CD4-positive, alpha-beta memory T cell (primary cell): Measurements from ENCODE around the gene EARS2. TPM values are rescaled to one million over a fixed set of nuclear protein-coding genes. Genes with fewer than 3 reads are reported as not detected.
"Not testable (repeated sequence)": the region's sequence is repeated elsewhere in the genome, so short reads cannot be mapped to it uniquely, and the experiment has no call there.

Experiments used
- CTCF ChIA-PET: fragments of 350-600 bp; sonication (Branson Sonifier 250); formaldehyde crosslinking; loops from one replicate; lab custom pipeline; 2021; ENCODE audit warnings: inconsistent platforms; ENCODE audit not compliant: partially characterized antibody; lab: Charles Lee
- POLR2A ChIA-PET: fragments of 350-600 bp; sonication (Branson Sonifier 250); formaldehyde crosslinking; loops from one replicate; lab custom pipeline; 2021; ENCODE audit not compliant: partially characterized antibody; lab: Charles Lee
- DNase-seq, 5 donors: peaks; one replicate each; pipeline versions ENCODE4 v3.0.0 to v3.0.0-alpha.2; 2020 to 2022; ENCODE audit warnings: mixed read lengths in 1 of 5
- H3K27ac ChIP-seq: one replicate; pipeline ENCODE4 v1.7.0; 2013; ENCODE audit warnings: low read depth, low read length
- H3K27me3 ChIP-seq: 2 replicates; pipeline ENCODE4 v1.7.0; 2013; ENCODE audit warnings: mild to moderate bottlenecking, low read length, moderate library complexity; ENCODE audit not compliant: insufficient read depth
- H3K36me3 ChIP-seq: 2 replicates; pipeline ENCODE4 v1.7.0; 2013; ENCODE audit warnings: mild to moderate bottlenecking, low read length, moderate library complexity; ENCODE audit not compliant: insufficient read depth
- H3K4me1 ChIP-seq: 2 replicates; pipeline ENCODE4 v1.7.0; 2013; ENCODE audit warnings: mild to moderate bottlenecking, low read length, moderate library complexity; ENCODE audit not compliant: insufficient read depth
- H3K4me3 ChIP-seq, 2 donors: one replicate each; pipeline ENCODE4 v1.7.0; 2013; ENCODE audit warnings: low read length in 2 of 2, mild to moderate bottlenecking in 1 of 2
- H3K9me3 ChIP-seq, 2 donors: one replicate each; pipeline ENCODE4 v1.7.0; 2013; ENCODE audit warnings: low read length in 2 of 2, control low read depth in 1 of 2; ENCODE audit not compliant: control insufficient read depth in 1 of 2
- H3K27ac Mint-ChIP-seq, 7 donors: one replicate each; pipeline ENCODE4 v1.8.0; 2020 to 2021; ENCODE audit warnings: mixed read lengths in 7 of 7, mild to moderate bottlenecking in 6 of 7, inconsistent platforms in 3 of 7, moderate library complexity in 3 of 7
- H3K27me3 Mint-ChIP-seq, 2 donors: one replicate each; pipeline ENCODE4 v1.8.0; 2020 to 2021; ENCODE audit warnings: mixed read lengths in 2 of 2
- H3K36me3 Mint-ChIP-seq, 2 donors: one replicate each; pipeline ENCODE4 v1.8.0; 2020 to 2021; ENCODE audit warnings: mixed read lengths in 2 of 2, inconsistent platforms in 1 of 2, mild to moderate bottlenecking in 1 of 2
- H3K4me1 Mint-ChIP-seq, 4 donors: one replicate each; pipeline ENCODE4 v1.8.0; 2020 to 2021; ENCODE audit warnings: mixed read lengths in 4 of 4, mild to moderate bottlenecking in 1 of 4
- H3K4me3 Mint-ChIP-seq, 8 donors: one replicate each; pipeline ENCODE4 v1.8.0; 2020 to 2021; ENCODE audit warnings: mixed read lengths in 8 of 8, mild to moderate bottlenecking in 7 of 8, moderate library complexity in 6 of 8, inconsistent platforms in 3 of 8
- H3K9me3 Mint-ChIP-seq, 8 donors: one replicate each; pipeline ENCODE4 v1.8.0; 2020 to 2021; ENCODE audit warnings: mixed read lengths in 8 of 8, mild to moderate bottlenecking in 5 of 8, inconsistent platforms in 3 of 8, moderate library complexity in 1 of 8
- intact Hi-C: fragments of 100-400 bp; cut with micrococcal nuclease; formaldehyde crosslinking; loops from one replicate; pipeline ENCODE4 v1.15.1; 2023
- polyA plus RNA-seq, 2 donors: library from polyadenylated mRNA; unstranded; fragments of 300-500 nt; fragmentation: Illumina TruSeq; gene quantifications; one replicate each; pipeline ENCODE4 v1.2.3, GENCODE V29; 2021
- total RNA-seq, 2 experiments: library from RNA; stranded (reverse); gene quantifications; one replicate each; pipeline ENCODE4 v1.2.3, GENCODE V29; 2021

Gene EARS2
- total and polyA plus RNA-seq, 4 experiments from 2014 or later, result 11.4 to 16.0 (median 14.6) TPM

GRCh38 chr16:23557779-23558702 is 891 bp upstream of the EARS2 start:
- Mint-ChIP-seq H3K9me3 (no peaks in the 10 kb centered on the region), H3K4me1 (peaks cover 19 to 42% (median 31%) of the 10 kb centered on the region in 4 donors), H3K27me3 (no peaks in the 10 kb centered on the region), H3K4me3 (peak overlapping the region; percentile 90 to 96 (median 94)), H3K27ac (peak overlapping the region; percentile 81 to 98 (median 97)), H3K36me3 (peaks cover 4 to 49% of the 10 kb centered on the region in 2 donors)
- peak in 2 of 5 donors; percentile 2 to 14 for DNase-seq
- ChIA-PET POLR2A (interaction anchor here (0.9 to 2.2 kb wide), 7 partner anchors 11 to 1366 kb away, joined by 3 to 19 read pairs (median 4); partner anchors contain the start of genes COG7, DCTN5, GGA2 and PALB2), CTCF (interaction anchor here (0.5 to 2.0 kb wide), 8 partner anchors 8 to 124 kb away, joined by 3 to 8 read pairs (median 6); partner anchors contain the start of genes GGA2 and NDUFAB1)
- Histone ChIP-seq H3K4me1 (peaks cover 36% of the 10 kb centered on the region), H3K36me3 (peaks cover 38% of the 10 kb centered on the region), H3K4me3 (peak overlapping the region; percentile 49 to 95), H3K9me3 (no peaks in the 10 kb centered on the region), H3K27me3 (no peaks in the 10 kb centered on the region), H3K27ac (peak overlapping the region; percentile 86)
- intact Hi-C loops, result loop anchor here (1.0 to 2.0 kb wide), 5 partner anchors 38 to 409 kb away; partner anchors contain the start of genes COG7, DCTN5, GGA2 and NDUFAB1

- intact Hi-C loops, result no loop called here
- Mint-ChIP-seq H3K4me1 (peaks cover 12 to 34% (median 24%) of the 10 kb centered on the region in 4 donors), H3K27ac (peak overlapping the region in 1 of 7 donors; percentile 46), H3K36me3 (peaks cover 13 to 33% of the 10 kb centered on the region in 2 donors), H3K9me3 (no peaks in the 10 kb centered on the region), H3K4me3 (no peak overlapping the region), H3K27me3 (no peaks in the 10 kb centered on the region)
- Histone ChIP-seq H3K4me3 (no peak overlapping the region), H3K36me3 (peaks cover 25% of the 10 kb centered on the region), H3K9me3 (no peaks in the 10 kb centered on the region), H3K27me3 (no peaks in the 10 kb centered on the region), H3K4me1 (peaks cover 30% of the 10 kb centered on the region), H3K27ac (no peak overlapping the region)
- ChIA-PET CTCF (no interaction called here), POLR2A (interaction anchor here (1.4 kb wide), 1 partner anchor 9 kb away, joined by 6 read pairs; no protein-coding TSS in a partner anchor)
- no peak for DNase-seq
Measured at GRCh38 chr16:23554536-23554935, 2.6 kb downstream of the EARS2 start.

- no peaks in the 10 kb centered on the region for H3K27me3 ChIP-seq
- no peak overlapping the region for H3K27ac ChIP-seq
- Mint-ChIP-seq H3K27me3 (no peaks in the 10 kb centered on the region), H3K4me1 (peaks cover 8 to 16% (median 13%) of the 10 kb centered on the region in 4 donors), H3K9me3 (no peaks in the 10 kb centered on the region), H3K36me3 (peaks cover 20 to 36% of the 10 kb centered on the region in 2 donors), H3K4me3 (no peak overlapping the region), H3K27ac (peak overlapping the region in 2 of 7 donors; percentile 25 to 37)
- intact Hi-C loops, result no loop called here
- H3K4me3 ChIP-seq, result no peak overlapping the region
- CTCF ChIA-PET, result no interaction called here
- H3K4me1 ChIP-seq, result peaks cover 17% of the 10 kb centered on the region
- H3K9me3 ChIP-seq, result no peaks in the 10 kb centered on the region
- H3K36me3 ChIP-seq, result peaks cover 33% of the 10 kb centered on the region
- POLR2A ChIA-PET, result interaction anchor here (0.9 kb wide), 1 partner anchor 1707 kb away, joined by 3 read pairs; no protein-coding TSS in a partner anchor
- no peak for DNase-seq
Measured at GRCh38 chr16:23552161-23552560, 5.0 kb downstream of the EARS2 start.

GRCh38 chr16:23549938-23550337 is 7.2 kb downstream of the EARS2 start:
- Histone ChIP-seq H3K4me3 (no peak overlapping the region), H3K36me3 (peaks cover 46% of the 10 kb centered on the region), H3K9me3 (no peaks in the 10 kb centered on the region), H3K27ac (no peak overlapping the region), H3K27me3 (no peaks in the 10 kb centered on the region), H3K4me1 (no peaks in the 10 kb centered on the region)
- no peak overlapping the region for H3K27ac Mint-ChIP-seq
- H3K36me3 Mint-ChIP-seq, result peaks cover 24 to 45% of the 10 kb centered on the region in 2 donors
- intact Hi-C loops, result no loop called here
- no peaks in the 10 kb centered on the region for H3K9me3 Mint-ChIP-seq
- CTCF ChIA-PET, result interaction anchor here (0.8 to 1.6 kb wide), 2 partner anchors 9 to 51 kb away, joined by 4 read pairs; no protein-coding TSS in a partner anchor
- POLR2A ChIA-PET, result no interaction called here
- no peak overlapping the region for H3K4me3 Mint-ChIP-seq
- H3K27me3 Mint-ChIP-seq, result no peaks in the 10 kb centered on the region
- H3K4me1 Mint-ChIP-seq, result peaks cover 0 to 5% (median 2%) of the 10 kb centered on the region in 4 donors
- no peak for DNase-seq

GRCh38 chr16:23544436-23544835 is 12.7 kb downstream of the EARS2 start:
- Mint-ChIP-seq H3K9me3 (no peaks in the 10 kb centered on the region), H3K27me3 (no peaks in the 10 kb centered on the region), H3K4me1 (peaks cover 0 to 4% (median 0%) of the 10 kb centered on the region in 4 donors), H3K36me3 (peaks cover 11 to 54% of the 10 kb centered on the region in 2 donors), H3K27ac (no peak overlapping the region), H3K4me3 (no peak overlapping the region)
- Histone ChIP-seq H3K27ac (no peak overlapping the region), H3K27me3 (no peaks in the 10 kb centered on the region), H3K36me3 (peaks cover 32% of the 10 kb centered on the region), H3K9me3 (no peaks in the 10 kb centered on the region), H3K4me1 (no peaks in the 10 kb centered on the region), H3K4me3 (no peak overlapping the region)
- POLR2A ChIA-PET, result no interaction called here
- DNase-seq, result no peak
- CTCF ChIA-PET, result no interaction called here
- intact Hi-C loops, result no loop called here

GRCh38 chr16:23540817-23541178 is 16.4 kb downstream of the EARS2 start:
- peaks cover 18% of the 10 kb centered on the region for H3K36me3 ChIP-seq
- H3K9me3 ChIP-seq, H3K27me3 Mint-ChIP-seq, CTCF ChIA-PET, DNase-seq, H3K4me3 Mint-ChIP-seq, H3K9me3 Mint-ChIP-seq, H3K27me3 ChIP-seq, H3K27ac ChIP-seq, H3K4me1 Mint-ChIP-seq, H3K4me3 ChIP-seq, H3K27ac Mint-ChIP-seq, intact Hi-C loops, H3K4me1 ChIP-seq: not testable (repeated sequence)
- POLR2A ChIA-PET, result interaction anchor here (1.4 kb wide), 1 partner anchor 16 kb away, joined by 4 read pairs; the partner anchor contains the start of genes EARS2 and UBFD1
- peaks cover 4 to 47% of the 10 kb centered on the region in 2 donors for H3K36me3 Mint-ChIP-seq
